Fibroblast of pulmonary artery (primary cell): ENCODE measurements around the gene RHOA.
"Not testable (repeated sequence)": the region's sequence is repeated elsewhere in the genome, so short reads cannot be mapped to it uniquely, and the experiment has no call there.

Experiments used
- DNase-seq: peaks from one replicate; pipeline ENCODE4 v3.0.0-alpha.2; 2010; ENCODE audit warnings: low read depth
- H3K4me3 ChIP-seq: replicated peaks from 2 replicates; pipeline ENCODE4 v1.5.1; 2011; ENCODE audit warnings: low read depth, mild to moderate bottlenecking, control low read depth, low read length, moderate library complexity
- CTCF ChIP-seq: IDR thresholded peaks from 2 replicates; pipeline ENCODE4 v1.5.1; 2011; ENCODE audit warnings: mild to moderate bottlenecking, control low read depth, low read length, inconsistent platforms; ENCODE audit errors: missing control alignments

Gene RHOA

DNA sequence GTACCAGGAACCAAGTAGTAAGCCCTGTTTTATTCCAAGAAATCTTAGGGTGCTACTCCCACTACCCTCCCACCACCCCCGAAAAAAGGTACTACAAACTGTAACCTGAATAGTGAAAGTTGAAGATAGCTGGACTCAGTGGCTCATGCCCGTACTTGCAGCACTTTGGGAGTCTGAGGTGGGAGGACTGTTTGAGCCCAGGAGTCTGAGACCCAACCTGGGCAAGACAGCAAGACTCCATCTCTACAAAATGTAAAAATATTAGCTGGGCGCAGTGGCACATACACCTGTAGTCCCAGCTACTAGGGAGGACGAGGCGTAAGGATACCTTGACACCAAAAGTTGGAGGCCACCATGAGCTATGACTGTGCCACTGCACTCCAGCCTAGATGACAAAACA is 7.9 kb downstream of the RHOA start:
- no peak for TF ChIP-seq CTCF
- H3K4me3 ChIP-seq = no peak overlapping the region
- no peak for DNase-seq

GRCh38 chr3:49401766-49402165 is 10.0 kb downstream of the RHOA start:
- no peak overlapping the region for H3K4me3 ChIP-seq
- no peak for TF ChIP-seq CTCF
- no peak for DNase-seq

- no peak for DNase-seq
- no peak overlapping the region for H3K4me3 ChIP-seq
- TF ChIP-seq CTCF = no peak
Observed at GRCh38 chr3:49399461-49399860, 12.3 kb downstream of the RHOA start.

GRCh38 chr3:49397470-49397869 is 14.3 kb downstream of the RHOA start:
- no peak overlapping the region for H3K4me3 ChIP-seq
- no peak for TF ChIP-seq CTCF
- peak; percentile 54 for DNase-seq

GRCh38 chr3:49391310-49391709 is 20.5 kb downstream of the RHOA start:
- H3K4me3 ChIP-seq, DNase-seq: not testable (repeated sequence)

GRCh38 chr3:49389297-49389696 is 22.5 kb downstream of the RHOA start:
- TF ChIP-seq CTCF = no peak
- no peak overlapping the region for H3K4me3 ChIP-seq
- no peak for DNase-seq

- no peak for DNase-seq
- no peak for TF ChIP-seq CTCF
- no peak overlapping the region for H3K4me3 ChIP-seq
Observed at GRCh38 chr3:49388289-49388820, 23.4 kb downstream of the RHOA start.

DNA sequence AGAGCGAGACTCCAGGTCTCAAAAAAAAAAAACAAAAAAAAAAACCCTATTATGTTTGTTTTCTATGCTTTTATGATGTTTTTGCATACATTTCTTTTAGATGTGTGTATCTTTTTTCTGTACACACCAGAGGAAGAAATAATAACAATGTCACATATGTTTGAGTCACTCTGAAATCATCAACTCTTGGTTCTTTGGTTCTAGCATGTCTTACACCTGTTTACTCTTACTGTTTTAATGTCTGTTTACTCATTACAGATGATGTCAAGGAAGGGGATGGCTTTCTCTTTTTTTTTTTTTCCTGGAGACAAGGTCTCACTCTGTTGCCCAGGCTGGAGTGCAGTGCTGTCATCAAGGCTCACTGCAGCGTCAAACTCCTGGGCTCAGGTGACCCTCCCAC is 24.1 kb downstream of the RHOA start:
- DNase-seq = no peak
- no peak for TF ChIP-seq CTCF
- no peak overlapping the region for H3K4me3 ChIP-seq
